ENCODE data around the gene CATSPERD. TPM values are rescaled to one million over a fixed set of nuclear protein-coding genes. Genes with fewer than 3 reads are reported as not detected.
"Not testable (repeated sequence)": the region's sequence is repeated elsewhere in the genome, so short reads cannot be mapped to it uniquely, and the experiment has no call there.

CATSPERD gene
- total RNA-seq, 1 donor from 2014 or later = not detected

DNA sequence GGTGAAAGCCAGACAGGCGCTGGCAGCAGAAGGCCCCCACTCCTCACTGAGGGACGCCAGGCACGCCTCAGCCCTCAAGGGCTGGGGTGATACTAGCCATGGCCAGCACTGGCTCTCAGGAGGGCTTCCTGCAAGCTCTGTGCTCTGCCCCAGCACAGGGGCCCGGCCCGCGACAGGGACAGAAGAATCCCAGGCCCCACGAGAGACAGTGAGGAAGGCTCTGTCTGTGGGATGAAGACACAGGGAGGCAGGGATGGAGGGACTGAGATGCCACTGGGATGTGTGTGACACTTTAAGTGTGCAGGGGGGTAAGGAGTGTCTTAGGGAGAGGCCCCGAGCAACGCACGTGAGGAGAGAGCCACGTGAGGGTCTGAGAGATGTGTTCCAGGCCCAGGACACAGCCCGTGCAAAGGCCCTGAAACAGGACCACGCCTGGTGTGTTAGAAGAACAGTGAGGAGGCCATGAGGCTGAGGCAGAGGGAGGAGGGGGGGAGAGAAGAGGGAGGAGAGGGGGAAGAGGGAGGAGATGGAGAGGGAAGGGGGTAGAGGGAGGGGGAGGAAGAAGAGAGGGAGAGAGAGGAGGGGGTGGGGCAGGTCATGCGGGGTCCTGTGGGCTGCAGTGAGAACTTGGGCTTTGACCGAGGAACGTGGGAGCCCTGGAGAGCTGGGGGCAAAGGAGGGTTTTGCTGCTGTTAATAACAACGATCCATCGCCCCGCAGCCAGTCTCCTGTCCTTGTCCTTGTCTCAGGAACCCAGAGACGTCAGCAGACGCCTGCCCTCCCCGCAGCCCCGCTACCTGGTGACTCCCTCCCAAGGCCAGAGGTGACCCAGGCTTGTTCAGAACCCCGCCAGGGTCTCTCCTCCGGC lies 23.2 kb upstream of the CATSPERD start:
- no peak for DNase-seq (ENCODE audit: low read depth)

DNA sequence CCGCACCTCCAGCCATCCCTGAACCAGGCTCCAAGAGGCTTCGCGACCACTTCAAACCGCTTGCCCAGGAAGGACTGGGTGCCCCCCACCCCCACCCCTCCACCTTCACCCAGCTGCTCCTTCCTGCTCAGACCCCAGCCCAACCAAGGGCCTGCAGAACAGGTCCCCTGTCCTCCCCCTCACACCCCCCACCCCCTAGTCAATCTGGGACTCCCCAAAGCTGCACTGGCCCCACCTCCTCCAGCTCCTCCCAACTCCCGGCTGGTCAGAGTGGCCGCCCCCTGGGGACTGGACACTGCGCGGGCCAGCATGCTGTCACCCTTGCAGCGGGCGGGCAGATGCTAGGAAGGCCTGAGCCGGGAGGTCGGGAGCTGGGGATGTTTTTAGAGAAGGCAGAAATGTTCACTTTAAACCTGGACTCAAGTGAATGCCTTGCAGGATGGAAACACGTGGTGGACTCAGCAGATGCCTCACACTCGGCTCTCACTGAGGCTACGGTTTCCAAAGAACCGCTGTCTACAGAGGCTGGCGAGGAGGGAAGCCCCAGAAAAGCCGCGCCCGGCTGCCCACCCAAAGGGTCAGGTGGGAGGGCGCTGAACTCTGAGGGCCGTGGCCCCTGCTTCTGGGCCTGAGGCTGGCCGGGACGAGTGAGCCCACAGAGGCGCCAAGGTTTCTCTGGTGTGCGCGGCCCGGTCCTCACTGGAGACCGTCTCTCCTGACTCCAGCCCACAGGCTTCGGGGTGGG lies 22.4 kb upstream of the CATSPERD start:
- DNase-seq (ENCODE audit: low read depth) = no peak

DNA sequence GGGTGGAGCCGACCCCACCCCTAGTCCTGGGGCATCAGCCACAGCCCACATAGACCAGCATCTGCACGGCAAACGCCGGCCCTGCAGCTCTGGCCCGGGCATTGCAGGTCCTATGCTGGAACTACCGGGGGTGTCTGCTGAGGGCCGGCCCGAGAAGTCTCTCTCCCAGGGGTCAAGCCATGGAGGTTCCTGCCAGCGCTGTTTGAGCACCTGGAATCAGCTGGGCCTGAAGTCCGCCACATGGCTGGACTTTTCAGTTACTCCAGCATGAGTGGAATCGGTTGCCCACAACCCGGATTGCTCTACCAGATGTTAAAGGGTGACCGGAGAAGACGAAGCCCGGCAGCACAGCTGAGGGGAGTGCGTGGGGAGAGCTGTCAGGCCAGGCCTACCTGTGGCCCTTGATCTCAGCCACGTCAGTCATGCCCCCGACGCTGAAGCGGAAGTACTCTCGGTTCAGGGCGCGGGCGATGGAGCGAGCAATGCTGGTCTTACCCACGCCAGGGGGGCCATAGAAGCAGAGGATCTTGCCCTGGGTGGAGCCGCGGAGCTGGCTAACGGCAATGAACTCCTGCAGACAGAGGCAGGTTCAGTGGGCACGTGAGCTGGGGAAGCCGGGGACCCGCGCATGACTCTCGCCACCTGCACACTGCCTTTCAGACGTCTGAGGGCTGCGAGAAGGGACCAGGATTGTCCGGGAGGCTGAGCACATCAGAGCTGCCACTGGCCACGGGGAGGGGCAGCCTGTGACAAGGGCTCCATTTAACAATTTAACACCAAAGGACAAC lies 21.6 kb upstream of the CATSPERD start:
- no peak for DNase-seq (ENCODE audit: low read depth)

DNA sequence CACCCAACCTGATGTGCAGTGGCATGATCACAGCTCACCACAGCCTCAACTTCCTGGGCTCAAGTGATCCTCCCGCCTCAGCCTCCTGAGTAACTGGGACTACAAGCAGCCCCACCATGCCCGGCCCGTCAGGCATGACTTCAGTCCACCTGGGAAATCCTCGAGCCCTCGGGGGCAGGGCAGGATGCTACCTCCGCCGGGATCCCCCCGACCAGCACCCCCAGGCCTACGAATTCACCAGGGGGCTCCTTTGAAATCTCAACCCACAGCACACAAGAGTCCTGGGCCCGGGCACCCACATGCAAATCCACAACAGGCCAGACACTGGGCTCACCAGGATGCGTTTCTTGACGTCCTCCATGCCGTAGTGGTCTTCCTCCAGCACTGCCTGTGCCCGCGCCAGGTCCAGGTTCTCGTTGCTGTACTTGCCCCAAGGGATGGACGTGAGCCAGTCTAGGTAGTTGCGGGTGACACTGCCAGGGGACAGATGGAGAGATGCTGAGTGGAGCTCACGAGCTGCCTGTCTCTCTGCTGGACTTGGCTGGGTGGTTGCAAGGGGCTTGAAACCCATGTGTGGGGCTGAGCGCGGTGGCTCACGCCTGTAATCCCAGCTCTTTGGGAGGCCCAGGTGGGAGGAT lies 19.9 kb upstream of the CATSPERD start:
- DNase-seq (ENCODE audit: low read depth) = no peak

DNA sequence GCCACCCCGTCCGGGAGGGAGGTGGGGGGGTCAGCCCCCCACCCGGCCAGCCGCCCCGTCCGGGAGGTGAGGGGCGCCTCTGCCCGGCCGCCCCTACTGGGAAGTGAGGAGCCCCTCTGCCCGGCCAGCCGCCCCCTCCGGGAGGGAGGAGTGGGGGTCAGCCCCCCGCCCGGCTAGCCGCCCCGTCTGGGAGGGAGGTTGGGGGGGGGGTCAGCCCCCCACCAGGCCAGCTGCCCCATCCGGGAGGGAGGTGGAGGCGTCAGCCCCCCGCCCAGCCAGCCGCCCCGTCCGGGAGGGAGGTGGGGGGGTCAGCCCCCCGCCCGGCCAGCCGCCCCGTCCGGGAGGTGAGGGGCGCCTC lies 18.4 kb upstream of the CATSPERD start:
- not testable (repeated sequence) for DNase-seq (ENCODE audit: low read depth)

DNA sequence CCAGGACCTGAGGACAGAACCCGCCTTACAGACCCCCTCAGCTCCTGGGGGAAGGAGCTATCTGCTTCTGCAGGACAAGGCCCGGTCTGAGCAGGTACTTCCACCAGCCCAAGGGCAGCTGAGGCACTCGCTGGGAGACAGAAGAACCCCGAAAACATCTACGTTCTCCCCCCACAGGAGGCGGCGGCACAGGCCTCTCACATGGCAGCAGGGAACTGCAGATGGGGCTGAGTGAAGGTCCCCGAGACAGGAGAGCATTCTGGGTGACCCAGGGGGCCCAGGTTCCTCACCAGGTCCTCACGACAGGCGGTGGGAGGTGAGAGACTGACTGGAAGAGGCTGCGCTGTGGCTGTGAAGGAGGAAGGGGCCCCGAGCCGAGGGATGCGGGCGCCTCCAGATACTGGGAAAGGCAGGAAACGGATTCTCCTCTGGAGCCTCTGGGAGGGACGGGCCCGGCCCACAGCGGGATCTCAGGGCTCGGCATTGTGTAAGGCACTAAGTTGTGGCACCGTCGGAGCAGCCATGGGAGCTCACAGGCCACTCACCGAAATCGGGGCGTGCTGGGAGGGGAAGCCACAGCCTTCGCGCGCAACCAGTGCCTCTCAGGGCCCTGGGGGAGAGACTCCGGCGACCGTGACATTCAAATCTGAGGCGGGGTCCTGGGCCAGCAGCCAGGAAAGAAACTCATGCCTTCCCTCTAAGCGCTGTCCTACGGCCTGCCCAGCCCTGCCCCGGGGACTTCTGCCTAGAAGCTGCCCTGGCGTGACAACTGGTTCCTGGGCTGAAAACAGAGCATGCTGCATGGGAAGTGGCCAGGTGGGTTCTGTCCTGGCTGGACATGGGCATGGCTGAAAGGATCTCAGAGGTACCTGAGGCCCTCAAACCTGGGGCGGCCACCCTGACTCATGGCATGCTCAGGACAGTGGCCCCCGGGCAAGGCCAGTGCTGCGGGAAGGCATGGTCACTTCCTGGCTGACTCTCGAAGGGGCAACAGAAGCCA lies 16.3 kb upstream of the CATSPERD start:
- DNase-seq (ENCODE audit: low read depth) = no peak

DNA sequence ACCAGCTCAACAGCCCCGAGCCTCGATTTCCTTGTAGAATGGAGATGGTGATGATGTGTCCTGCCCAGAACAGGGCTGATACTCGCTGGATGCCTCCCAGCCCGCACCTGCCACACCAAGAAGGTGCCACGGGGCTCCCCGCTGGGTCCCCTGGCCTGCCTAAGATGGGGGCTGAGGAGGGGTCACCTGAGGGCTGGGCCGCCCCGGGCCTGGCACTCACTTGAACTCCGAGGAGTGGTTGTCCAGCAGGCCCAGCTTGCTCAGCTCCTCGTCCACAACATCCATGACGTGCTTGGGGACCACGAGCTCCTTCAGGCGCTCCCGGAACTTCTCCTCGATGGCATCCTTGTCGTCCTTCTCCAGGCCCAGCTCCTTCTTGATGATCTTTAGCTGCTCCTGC lies 14.9 kb upstream of the CATSPERD start:
- no peak for DNase-seq (ENCODE audit: low read depth)

DNA sequence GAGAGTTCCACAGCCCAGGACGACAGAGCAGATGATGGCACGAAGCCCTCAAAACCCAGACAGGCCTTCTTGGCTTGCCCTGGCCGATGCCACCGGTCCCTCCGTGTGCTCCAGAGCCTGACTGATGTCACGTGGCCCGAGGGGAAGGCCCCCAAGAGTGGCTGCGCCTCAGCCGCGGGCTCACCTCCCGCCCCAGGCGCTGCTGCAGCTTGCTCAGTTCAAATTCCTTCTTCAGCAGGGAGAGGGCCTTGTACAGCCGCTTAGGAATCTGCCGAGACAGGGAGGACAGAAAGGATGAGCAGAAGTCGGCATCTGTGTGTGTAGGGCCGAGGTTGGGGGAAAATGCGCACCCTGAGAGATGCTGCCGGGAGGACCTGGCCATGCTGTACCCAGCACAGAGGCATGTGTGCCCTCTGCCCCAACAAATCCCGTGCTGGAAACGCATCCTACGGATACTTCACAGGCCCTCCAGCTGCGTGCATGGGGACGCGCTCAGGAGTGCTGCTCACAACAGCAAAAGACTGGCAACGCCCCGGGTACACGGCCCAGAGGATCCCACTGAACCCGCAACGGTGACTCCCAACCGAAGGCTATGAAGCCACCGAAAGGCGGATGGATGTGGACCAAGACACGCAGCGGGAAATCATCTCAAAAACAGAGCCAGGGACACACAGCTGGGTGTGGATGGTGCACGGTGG lies 13.4 kb upstream of the CATSPERD start:
- DNase-seq (ENCODE audit: low read depth) = no peak

DNA sequence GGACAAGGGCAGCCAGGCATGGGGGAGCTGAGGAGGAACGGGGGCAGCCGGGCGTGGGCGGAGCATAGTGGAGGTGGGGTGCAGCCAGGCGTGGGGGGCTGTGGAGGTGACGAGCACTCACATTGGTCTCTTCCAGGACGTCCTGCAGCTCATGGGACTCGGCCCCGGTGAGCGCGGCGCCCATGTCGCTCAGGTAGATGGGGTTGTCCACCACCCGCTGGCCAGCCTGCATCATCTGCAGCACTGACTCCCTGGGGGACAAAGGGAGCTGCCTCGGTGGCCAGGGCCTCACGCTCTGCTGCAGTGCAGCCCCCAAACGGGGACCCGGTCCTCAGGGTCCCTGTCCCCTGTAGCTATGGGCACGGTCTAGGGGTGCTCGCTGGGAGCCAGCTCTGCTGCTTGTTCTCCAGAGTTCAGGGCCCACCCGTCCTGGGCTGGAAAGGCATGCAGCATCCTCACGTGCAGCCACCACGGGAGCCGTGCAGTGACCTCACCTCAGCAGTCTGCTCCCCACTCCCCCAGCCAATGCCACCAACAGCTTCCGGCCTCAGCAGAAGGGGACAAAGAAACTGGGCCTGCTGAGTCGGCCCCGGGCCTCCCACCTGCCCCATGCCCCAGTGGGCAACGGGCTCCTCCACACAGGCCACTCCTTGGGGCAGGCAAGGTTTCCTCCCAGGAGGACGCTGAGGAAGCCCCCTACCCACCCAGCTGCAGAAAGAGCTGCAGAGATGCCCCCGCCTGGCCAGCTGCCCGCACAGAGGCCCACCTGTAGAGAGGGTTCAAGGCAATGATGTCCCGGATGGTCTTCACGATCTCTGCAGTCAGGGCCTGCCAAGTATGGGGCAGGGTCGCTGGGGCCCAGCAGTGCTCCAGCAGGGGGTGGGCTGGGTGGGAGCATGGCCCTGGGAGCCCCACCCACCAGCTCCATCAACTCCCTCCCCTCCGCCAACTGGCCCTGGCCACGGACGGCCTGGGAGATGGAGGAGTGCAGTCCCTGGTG lies 12.6 kb upstream of the CATSPERD start:
- no peak for DNase-seq (ENCODE audit: low read depth)

DNA sequence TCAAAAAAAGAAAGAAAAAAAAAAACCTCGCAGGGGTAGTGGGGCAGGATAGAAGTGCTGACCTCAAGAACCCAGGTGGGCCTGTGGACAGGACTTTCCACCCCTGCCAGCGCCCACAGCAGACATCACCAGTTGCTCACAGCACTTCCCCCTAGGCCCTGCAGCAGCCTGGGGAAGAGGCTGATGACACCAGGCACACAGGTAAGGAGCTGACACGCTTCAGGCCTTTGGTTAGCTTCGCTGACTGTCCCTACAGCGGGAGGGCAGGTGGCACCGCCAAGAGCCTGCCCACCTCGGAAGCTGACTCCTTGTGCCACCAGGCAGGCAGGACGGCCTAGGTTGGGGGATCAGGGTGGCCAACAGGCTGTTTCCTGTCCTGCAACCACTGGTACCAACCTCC lies 9.4 kb upstream of the CATSPERD start:
- DNase-seq (ENCODE audit: low read depth) = no peak

DNA sequence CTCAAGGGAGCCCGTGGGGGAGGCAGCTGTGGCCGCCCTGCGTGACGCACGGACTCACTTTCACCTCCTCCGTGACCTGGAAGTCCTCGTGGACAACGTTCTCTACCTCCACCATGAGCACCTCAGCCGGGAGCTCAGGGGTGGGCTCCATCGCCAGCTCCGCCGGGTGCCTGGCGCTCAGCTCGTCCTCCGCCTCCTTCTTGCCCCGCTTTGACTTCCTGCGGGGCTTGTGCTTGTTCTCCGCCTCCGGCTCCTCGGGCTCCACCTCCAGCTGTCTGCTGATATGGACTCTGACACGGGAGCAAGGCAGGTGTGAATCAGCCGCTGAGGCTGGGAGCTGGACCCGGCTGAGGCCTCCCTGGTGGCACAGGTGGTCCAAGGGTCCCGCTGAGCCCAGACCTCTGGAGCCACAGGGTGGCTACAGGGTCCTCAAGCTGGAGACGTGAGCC lies 8.7 kb upstream of the CATSPERD start:
- DNase-seq (ENCODE audit: low read depth) = no peak

DNA sequence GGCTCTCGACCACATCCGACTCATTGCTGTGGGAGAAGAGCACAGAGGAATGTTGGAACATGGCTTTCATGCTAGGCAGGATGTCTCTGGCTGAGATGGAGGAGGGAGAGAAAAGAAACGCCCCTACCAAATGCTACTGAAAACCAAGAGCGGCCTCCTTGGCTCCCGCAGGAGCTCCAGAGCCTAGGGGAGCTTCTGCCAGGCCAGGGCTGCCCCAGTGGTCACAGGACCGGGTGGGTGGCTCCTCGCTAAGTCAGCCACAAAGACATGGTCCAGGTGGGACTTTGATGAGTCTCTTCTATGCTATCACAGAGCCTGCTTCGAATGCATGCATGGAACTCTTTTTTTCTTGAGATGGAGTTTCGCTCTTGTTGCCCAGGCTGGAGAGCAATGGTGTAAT lies 7.2 kb upstream of the CATSPERD start:
- DNase-seq (ENCODE audit: low read depth) = no peak

DNA sequence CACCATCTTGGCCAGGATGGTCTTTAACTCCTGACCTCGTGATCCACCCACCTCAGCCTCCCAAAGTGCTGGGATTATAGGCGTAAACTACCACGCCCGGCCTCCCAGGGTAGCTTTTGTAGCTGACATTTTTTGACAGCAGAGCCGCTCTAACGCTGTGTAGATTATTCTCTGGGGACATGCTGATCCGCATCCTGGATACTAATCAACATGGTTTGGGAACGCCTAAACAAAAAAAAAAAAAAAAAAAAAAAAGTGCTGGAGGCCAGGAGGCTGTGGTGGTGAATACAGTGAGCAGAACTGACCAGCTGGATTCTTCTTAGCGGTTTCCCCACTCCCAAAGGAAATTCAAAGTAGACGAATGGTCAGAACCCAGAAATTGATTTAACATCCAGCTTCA lies 5.6 kb upstream of the CATSPERD start:
- DNase-seq (ENCODE audit: low read depth) = no peak

DNA sequence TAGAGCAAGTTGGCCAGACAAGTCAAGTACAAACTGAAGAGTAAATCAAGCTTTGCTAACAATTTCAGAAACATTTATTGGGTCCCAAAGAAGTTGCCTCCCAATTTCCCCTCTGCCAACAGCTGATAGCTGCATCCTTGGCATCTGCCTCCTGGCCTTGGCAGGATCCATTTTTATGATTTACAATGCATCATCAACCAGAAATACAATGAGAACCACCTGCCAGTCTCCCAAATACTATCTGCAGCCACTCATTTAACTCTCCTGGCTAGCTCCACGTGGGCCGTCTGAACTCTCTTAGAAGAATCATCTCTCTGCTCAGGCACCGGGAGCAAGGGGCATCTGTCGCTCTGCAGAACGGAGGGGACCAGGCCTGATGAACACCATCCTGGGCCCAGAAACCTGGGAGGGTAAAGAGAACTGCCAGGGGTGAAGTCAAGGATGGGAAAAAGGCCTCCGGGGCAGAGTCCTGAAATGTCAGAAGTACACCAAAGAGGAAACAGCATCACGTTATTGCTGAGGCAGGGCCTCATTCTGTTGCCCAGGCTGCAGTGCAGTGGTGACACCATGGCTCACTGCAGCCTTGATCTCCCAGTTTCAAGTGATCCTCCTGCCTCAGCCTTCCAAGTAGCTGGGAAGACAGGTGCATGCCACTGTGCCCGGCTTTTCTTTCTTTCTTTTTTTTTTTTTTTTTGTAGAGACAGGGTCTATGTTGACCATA lies 3.1 kb upstream of the CATSPERD start:
- DNase-seq (ENCODE audit: low read depth) = no peak

DNA sequence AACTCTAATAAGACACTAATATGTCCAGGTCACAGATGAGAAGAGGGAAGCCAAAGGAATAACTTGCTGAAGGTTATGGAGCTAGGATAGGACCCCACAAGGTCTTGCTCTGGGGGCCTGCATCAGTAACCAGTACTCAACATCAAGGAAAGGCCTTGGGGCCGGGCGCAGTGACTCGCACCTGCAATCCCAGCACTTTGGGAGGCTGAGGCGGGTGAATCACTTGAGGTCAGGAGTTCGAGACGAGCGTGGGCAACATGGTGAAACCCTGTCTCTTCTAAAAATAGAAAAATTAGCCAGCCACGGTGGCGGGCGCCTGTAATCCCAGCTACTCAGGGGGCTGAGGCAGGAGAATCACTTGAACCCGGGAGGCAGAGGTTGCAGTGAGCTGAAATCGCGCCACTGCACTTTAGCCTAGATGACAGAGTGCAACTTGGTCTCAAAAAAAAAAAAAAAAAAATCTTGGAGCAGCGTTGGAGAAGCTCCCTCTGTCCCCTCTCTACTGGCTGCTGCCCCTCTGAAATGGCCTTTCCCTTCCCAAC lies 2.3 kb upstream of the CATSPERD start:
- DNase-seq (ENCODE audit: low read depth) = peak; percentile 21

DNA sequence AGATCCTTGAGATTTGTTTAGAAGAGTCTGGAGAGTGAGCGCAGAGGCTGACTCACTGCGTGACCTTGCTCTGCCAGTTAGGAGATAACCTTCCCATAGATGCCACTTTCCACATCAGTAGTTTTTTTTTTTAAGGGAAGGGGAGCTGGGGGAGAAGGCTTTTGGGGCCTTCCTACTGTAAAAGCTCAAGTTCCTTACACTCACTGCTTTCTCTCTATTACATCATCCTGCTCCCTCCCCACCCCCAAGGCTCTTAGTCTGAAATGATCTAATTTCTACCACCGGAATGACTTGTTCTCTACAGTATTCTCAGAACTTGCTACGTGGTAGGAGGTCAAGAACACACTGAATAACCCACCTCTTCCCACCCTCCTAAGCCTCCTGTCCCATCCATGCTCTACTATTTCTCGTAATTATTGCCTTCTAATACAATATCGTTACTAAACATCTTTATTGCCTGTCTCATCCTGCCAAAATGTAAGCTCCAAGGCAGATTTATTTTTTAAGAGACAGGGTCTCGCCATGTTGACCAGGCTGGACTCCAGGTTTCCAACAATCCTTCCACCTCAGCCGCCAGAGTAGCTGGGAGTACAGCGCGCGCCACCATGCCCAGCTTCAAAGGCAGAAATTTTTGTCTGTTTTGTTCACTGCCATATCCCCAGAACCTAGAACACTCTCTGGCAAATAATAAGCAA lies 1.7 kb upstream of the CATSPERD start:
- DNase-seq (ENCODE audit: low read depth) = peak; percentile 74
